ENCODE data around the gene RAD51B.

DNA sequence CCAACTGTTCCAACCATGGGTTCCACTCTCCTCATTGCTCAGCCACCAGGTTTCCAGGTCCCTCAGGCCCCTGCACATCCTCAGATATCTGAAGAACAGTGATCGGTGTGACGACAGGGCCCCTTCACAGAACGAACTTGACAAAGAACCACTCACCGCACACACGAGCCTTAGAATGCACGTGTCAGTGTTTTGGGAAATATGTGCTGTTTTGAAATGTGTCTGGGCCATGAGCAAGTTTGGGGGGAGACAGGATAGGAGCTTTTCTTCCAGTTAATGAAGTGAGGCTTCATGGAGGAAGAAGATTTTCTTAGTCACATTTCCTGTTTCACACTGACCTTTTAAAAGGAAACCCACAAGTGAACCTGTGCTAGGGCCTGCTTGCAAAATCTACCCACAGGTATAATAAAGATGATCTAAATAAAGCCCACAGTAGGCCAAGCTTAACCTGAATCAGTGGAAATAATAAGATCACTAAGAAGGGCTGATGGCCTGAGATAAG lies 914.7 kb downstream of the RAD51B start:
- TF ChIP-seq POLR2A (IDR thresholded peaks at IDR 0.05) (no peak), POLR2AphosphoS5 (IDR thresholded peaks at IDR 0.05) (peak in 1 of 3 donors; percentile 11)
- TF ChIP-seq, protein P1, sequence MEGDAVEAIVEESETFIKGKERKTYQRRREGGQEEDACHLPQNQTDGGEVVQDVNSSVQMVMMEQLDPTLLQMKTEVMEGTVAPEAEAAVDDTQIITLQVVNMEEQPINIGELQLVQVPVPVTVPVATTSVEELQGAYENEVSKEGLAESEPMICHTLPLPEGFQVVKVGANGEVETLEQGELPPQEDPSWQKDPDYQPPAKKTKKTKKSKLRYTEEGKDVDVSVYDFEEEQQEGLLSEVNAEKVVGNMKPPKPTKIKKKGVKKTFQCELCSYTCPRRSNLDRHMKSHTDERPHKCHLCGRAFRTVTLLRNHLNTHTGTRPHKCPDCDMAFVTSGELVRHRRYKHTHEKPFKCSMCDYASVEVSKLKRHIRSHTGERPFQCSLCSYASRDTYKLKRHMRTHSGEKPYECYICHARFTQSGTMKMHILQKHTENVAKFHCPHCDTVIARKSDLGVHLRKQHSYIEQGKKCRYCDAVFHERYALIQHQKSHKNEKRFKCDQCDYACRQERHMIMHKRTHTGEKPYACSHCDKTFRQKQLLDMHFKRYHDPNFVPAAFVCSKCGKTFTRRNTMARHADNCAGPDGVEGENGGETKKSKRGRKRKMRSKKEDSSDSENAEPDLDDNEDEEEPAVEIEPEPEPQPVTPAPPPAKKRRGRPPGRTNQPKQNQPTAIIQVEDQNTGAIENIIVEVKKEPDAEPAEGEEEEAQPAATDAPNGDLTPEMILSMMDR (IDR thresholded peaks at IDR 0.05), result no peak
